Medulla oblongata (tissue), 1 donor: ENCODE measurements around the gene TLE5.

Experiments used
- DNase-seq: peaks from one replicate; pipeline ENCODE4 v3.0.0-alpha.2; 2015; ENCODE audit errors: extremely low spot score

The TLE5 gene, protein sequence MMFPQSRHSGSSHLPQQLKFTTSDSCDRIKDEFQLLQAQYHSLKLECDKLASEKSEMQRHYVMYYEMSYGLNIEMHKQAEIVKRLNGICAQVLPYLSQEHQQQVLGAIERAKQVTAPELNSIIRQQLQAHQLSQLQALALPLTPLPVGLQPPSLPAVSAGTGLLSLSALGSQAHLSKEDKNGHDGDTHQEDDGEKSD

DNA sequence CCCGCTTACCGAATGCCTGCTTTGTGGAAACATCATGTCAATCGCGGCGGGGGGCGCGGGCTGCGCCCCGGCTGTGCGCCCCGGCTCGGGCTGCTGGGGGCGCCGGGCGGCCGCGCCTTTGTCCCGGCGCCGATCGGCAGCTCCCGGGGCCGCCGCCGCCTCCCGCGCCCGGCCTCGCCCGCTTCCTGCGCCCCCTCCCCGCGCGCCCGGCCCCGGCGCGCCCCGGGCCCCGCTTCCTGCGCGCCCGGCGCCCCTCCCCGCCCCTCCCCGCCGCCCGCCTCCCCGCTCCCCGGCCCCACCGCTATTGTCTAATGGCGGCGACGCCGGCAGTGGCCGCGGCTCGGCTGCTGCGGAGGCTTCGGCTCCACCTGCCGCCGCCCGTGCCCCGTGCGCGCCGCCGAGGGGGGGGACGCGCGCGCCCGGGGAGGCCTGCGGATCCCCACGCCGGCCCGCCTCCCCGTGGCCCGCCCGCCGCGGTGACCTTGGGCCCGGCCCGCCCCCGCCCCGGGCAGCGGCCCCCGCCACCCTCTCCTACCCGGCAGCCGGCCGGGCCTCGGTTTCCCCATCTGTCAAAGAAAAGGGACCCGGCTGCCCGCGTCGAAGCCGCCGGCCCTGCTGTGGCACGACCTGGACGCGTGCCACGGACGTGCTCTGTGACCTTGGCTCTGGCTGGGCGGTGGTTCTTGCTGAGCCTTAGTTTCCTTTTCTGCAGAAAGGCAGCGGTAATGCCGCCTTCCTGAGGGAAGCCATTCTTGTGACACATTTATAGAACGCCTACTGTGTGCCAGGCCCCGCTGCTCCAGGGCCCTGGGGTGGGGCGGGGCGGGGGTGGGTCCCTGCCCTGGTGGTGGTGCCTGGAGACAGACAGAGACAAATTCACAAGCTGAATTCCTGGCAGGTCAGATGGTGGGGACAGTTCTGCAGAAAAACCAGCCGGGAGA, at the start of gene TLE5:
Gene TLE5 (minus strand): TSS at position 331 of the 941 bp plus-strand sequence. CDS start 295 bp downstream, at position 36.
- peak; percentile 29 for DNase-seq

DNA sequence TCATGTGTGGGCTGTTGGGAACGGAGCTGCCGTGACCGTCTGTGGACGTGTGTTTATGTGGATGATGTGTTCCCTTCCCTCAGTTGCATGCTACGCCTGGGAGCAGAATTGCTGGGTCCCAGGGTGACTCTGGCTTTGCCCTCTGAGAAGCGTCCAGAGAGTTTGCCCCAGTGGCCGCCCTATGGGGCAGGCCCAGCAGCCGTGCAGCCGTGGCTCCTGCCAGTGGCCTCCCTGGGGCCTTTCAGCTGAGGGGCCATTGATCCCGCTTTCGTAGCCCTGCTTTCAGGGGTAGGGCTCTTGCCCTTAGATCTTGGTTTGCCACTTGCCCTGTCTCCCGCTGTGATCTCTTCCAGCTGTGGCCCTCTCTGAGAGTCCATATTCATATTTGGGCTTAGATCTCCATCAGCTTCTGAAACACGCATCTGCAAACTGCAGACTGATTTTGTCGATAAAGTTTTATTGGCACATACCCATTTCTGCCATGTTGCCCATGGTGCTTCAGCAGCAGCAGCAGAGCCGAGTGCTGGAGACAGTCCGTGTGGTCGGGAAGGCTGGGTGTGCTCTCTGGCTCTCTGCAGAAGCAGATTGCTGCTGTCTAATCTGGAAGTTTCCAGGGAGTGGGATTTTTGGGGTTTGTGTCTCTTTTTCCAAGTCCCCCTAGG, 49.4 kb upstream of the TLE5 start:
- DNase-seq: no peak

DNA sequence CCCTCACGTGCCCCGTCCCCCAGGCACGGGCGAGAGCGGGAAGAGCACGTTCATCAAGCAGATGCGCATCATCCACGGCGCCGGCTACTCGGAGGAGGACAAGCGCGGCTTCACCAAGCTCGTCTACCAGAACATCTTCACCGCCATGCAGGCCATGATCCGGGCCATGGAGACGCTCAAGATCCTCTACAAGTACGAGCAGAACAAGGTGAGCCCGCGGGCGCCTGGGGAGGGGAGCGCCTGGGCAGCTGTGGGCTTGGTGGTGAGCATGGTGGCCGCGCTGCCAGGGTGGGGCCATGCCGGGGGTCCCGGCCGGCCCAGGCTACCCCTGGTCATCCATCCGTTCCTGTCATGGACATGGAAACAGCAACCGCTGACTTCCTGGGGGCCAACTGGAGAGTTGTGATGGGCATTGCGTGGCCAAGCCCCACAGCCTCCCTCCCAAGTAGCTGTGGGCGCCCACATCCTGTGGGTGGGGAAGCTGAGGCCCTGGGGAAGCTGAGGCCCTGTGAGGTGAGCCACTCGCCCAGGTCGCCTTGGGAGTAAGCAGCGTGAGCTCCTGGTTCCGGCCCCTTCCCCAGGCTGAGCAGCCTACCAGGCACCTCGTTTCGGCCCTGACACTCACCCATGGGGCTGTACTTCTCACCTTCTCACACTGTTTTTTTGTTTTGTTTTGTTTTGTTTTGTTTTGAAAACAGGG, 48.0 kb upstream of the TLE5 start:
- no peak for DNase-seq

DNA sequence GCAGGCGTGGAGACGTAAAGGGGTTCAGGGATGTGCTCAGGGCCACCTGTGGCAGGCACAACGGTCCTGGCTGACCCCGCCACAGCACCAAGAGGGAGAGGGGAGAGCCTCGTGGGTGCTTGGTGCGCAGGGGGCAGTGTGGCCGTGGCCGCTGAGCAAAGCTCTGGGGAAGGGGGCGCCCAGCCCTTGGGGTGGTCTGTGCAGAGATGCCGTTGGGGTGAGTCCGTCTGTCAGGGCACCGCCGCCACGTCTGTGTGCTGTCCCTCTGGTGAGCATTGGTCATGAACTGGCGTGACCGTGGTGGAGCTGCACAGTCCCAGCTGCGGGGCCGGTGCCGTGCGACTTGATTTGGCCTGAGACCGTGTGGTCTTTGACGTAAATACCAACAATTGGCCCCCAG, 47.2 kb upstream of the TLE5 start:
- DNase-seq: no peak

DNA sequence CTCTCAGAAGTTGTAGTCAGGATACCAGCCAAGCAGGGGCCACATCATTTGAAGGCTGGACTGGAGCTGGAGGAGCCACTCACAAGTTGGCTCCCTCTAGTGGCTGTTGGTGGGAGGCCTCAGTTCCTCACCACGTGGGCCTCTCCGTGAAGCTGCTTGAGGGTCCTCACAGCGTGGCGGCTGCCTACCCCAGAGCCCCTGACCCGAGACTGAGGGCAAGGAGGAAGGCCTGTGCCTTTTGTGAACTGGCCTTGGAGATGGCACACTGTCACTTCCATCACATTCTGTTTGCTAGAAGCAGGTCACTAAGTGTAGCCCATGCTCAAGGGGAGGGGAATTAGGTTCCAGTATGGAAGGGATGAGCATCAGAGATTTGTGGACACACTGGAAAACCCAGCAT, 46.5 kb upstream of the TLE5 start:
- peak; percentile 38 for DNase-seq

DNA sequence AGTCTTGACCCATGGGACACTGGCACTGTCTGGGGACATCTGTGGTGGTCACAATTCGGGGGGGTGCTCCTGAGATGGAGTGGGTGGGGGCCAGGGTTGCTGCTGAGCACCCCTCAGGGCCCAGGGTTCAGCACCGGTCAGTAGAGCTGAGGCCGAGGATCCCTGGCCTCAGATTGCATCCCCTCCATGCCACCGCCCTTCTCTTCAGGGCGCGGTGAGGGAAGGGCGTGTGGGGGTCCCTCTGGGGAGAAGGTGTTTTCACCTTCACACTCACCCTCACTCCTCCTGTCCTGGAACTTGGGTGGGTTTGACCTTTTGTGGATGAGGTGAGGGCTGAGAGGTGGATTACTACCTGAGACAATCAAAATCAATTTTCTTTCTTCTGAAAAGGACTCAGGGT, 45.4 kb upstream of the TLE5 start:
- no peak for DNase-seq

DNA sequence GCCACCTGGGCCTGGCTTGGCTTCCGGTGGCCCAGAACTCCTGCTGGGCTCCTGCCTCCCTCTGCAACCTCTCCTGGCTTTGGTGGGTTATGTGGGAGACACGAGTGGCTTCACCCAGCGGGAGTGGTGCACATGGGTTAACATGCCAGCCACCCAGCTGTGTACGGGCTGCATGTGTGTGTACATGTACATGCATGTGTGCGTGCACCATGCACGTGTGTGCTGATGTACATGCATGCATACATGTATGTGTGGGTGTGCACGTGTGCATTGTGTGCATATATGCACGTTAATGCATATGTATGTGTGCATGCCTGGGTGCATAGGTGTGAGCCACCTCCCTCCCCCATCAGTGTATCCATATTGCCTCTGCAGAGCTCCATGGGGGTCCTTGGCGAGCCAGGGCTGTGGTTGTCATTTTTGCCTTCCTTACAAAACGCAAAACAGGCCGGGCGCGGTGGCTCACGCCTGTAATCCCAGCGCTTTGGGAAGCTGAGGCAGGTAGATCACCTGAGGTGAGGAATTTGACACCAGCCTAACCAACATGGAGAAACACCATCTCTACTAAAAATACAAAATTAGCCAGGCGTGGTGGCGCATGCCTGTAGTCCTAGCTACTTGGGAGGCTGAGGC, 44.3 kb upstream of the TLE5 start:
- DNase-seq: no peak

DNA sequence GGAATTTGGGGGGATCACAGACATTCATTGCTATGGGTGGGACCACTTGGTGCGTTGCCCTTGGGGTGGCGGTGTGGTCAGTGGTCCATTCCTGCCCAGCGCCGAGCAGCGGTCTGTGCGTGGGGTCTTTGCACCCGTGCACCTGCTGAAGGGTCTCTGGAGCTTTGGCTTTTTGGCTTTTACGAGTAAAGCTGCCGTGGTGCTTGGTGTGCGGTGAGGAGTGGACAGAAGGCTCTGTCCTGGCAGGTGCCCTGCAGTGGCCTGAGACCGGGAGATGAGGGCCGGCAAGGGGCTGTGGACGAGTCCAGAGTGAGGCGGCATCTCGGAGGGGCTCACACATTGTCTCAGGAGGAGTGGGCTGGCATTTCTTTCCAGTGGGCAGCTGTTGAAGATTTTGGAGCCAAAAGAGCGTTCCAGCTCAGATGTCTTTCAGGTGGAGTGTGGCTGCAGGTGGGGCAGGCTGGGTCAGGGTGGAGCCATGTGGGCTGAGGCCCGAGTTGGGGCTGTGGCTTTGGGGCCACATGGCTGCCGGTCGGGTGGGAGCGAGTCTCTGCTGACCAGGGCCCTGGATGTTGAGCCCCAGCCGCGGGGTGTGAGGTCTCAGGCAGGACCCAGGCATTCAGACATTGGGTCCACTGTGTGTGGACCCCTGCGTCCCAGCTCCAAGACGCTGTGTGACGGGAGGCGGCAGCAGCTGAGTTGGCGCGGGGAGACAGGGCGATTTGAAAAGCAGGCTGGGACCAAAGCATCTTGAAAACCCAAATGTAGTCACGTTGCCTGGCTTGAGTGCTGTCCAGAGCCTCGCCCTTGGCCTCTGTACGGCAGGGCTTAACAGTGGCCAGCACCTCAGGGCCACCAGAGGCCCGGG, 43.6 kb upstream of the TLE5 start:
- DNase-seq: no peak

DNA sequence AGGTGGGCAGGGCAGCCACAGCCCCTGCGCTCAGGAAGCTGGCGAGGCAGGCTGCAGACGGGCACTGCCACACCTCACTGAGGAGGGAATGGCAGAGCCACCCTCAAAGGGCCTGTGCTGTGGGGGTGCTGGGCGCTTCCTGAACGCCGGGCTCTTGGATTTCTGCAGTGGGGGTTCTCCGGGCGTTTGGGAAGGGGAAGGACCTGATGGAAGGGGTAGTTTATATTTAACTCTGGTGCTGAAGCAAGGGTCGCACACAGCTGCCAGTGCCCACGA, 42.4 kb upstream of the TLE5 start:
- no peak for DNase-seq

DNA sequence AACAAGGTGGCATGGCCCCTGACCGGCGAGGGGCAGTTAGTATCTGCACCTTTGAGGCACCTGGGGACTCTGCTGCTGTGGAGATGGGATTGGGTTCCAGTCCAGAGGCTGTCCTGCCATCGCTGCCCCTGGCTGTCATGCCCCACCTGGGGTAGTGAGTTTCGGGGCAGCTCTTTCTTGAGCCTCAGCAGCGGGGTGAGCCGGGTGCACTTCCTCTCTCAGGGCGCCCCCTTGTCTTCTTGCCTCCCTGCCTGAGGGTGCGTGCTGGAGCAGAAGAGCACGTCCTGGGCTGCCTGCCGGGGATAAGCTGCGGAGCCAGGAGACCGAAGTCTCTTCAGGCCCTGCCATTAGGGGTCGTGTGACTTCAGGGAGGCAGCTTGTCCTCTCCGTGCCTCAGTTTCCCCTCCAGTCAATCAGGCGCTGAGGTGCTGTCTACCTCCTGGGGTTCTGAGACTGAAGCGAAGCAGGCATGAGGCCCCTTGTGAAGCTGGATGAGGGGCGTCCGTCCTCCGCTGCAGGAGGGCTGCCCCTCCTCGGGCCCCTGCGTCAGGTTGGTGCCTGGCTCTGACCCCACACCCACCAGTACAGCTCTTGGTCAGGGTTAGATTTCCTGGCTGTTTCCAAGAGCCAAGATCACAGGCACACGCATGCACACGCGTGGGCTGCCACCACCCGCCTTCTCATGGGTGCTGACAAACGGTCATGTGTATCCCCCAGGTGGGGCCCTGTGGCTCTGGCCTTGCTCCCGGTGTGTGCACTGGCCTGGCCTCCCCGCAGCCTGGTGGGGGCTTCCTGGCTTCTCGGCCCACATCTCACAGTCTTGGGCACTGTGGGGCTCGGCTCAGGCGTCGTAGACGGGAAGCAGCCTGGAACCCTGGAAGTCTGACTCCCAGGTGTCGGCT, 40.2 kb upstream of the TLE5 start:
- DNase-seq: no peak

DNA sequence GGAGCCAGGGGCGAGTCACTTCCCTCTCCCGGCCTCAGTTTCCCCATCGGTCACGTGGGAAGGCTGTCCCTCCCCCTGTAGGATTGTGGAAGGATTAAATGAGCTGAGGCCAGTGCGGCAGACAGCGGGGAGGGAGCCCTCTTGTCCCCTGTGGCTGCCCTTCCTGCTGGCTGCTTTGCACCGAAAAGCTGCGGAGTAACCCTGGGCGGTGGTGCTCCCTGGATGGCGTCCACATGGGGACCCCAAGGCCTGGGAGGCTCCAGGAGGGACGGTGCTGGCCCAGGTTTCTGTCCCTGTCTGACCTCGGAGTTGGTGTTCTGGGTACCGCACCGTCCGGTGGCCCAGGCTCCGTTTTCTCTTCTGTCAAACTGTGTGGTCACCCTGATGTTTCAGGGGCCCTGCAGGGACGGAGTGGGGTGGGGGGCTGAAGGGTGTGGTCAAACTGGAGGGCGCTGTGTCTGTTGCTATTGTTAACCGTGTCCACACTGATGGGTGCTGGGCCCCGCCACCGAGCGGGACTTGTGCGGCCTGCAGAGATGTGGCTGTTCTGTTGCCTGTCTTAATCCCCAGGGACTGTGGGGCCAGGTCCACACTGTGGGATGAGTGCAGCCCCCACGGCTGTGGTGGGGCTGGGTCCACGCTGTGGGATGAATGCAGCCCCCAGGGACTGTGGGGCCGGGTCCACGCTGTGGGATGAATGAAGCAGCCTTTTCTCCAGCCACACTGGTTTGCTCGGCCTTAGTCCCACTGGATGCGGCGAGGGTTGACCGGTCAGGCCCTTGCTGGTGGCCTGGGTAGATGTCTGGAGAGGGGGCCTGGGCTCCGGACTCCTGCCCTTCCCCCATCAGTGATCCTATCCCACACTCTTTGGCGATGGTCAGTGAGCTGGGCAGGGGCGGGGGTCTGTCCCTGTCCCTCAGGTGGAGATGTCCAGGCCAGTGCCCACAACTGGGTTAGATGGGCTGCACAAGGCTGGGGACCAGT, 38.7 kb upstream of the TLE5 start:
- no peak for DNase-seq

DNA sequence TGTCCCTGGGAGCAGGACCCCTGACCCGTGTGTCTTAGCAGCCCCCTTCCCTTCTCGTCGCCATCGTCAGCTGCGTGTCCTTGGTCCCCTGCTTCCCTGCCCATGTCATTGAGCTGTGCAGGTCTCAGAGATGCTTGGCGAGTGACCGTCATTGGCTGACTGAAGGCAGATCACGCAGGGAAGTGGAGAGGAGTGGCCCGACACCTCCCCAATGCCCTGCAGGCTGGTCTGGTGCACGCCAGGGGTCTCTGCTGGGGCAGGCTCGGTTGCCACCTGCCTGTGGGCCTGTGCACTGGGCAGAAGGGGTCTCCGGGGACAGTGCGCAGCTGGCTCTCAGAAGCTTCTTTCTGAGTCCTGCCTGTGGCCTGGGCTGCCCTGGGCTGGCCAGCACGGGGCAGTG, 38.0 kb upstream of the TLE5 start:
- DNase-seq: no peak

DNA sequence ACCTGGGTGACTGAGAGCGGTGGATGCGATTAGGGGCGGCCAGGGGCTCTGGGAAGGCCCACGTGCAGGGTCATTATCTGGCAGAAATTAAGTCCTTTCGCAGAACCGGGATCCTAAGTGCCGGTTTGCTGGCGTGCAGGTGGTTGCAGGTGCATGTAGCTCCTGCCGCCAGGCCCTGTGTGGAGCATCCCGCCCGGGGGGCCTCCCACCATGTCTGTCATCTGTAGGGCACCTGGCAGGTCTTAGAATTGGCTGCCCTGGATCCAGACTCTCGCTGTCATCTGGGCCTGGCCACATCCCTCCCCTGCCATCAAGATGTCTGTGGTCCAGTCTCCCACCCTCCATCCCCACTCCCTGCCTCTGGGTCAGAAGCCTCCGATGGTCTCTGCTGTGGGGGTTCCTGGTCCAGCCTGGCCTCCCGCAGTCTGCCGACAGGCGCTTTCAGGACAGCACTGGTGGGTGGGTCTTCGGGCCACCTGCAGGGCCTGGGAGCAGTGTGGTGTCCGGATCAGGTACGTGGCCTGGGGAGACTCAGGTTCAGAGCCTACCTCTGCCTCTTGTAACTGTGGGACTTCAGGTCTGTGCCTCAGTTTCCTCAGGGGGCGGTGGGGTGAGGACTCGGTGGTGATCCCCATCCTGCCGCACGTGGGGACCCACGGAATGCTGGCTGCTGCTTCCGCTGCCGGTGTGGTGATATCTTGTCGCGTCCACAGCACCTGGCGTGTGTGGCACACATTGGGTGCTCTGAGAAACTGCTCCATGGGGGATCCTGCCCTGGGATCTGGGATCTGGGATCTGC, 37.3 kb upstream of the TLE5 start:
- no peak for DNase-seq

DNA sequence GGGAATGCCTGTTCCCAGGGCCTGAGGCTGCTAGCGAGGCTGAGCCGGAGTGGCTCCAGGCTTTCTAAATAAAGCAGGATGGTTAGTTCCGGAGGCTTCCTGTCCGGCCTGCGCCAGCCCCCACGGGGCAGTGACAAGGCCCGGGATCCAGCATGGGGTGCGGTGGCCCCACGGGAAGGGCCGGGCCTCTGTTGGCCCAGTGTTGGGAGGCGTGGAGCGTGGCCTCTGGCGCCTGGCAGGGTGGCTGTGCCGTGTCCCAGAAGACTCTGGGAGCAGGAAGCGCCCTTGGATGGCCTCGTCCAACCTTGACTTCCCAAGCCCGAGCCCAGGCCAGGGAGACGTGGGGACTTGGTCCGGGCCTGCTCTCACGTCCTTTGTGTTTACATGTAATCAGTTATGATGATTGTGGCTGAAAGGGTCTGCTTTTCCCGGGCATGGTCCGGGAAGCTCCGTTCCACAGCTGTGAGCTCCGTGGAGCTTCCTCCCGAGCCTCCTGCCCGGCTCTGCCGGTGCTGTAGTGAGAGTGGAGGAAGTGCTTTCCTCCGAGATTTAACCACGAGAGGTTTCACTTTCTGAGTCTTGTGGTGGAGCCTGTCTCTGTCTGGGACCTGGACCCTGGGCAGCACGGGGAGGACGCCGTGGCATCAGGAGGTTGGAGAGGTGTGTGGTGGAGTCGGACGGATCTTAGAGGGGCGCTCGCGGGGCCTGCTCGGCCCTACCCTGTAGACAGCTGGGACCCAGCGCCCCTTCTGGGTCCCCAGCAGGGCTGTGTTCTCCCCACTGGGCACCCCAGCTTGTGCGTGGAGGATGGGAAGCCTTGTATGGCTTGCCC, 36.4 kb upstream of the TLE5 start:
- no peak for DNase-seq

DNA sequence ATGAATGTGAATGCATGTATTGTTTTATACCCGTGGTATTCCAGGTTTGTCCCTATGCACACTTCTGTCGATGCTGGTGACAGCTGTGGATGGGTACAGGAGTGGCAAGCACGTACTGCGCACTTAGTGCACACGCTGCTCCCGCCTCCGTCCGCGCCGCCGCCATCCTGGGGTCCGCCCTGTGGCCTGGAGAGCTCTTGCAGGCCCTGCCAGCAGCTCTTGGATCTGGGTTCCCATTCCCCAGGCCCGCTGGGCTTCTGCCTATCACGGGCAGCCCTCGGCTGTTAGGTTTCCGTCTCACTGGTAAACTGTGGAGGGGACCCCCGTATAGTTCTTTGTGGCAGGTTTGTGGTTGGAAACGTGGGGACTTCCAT, 35.8 kb upstream of the TLE5 start:
- DNase-seq: no peak

DNA sequence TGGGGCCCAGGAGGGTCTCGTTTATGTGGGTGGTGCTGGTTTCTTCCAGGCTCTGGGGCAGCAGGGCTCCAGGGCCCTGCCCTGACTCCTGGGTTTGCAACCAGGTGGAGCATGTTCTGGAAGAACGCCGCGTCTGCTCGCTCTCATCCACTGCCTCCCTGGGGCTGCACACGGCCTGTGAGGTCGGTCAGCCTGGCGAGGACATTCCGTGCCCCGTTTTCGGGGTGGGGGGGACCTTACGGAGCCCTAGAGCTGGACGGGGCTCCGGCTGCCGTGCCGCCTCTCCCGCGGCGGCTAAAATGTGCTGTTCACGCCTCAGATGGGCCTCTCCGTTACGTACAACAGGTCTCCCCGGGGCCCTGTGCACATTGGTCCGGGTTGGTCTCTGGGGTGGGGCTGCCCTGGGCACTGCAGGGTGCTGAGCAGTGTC, 35.2 kb upstream of the TLE5 start:
- DNase-seq: no peak

DNA sequence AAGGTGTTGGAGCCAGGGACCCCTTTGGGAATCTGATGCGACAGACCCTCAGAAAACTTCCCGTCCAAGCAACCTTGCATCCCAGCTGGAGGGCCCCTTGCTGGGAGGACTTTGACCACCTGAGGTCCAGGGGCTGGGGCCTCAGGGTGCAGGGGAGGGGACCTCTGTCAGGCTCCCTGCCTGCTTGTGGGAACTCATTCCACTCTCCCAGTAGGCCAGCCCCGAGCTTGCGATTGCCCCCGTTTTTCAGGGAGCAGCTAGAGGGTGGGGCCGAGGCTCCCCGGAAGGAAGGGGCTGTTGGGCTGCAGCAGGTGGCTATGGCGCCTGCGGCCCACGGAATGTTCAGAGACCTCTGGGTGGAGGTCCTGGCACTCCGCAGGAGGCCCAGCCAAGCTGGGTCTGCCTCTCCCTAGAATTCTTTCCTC, 34.6 kb upstream of the TLE5 start:
- DNase-seq: no peak
